ENCODE results near the gene C1orf159. TPM values are rescaled to one million over a fixed set of nuclear protein-coding genes. Genes with fewer than 3 reads are reported as not detected.
"Not testable (repeated sequence)": the region's sequence is repeated elsewhere in the genome, so short reads cannot be mapped to it uniquely, and the experiment has no call there.

C1orf159 gene
- total RNA-seq, 1 donor from 2014 or later = 9.7 TPM

DNA sequence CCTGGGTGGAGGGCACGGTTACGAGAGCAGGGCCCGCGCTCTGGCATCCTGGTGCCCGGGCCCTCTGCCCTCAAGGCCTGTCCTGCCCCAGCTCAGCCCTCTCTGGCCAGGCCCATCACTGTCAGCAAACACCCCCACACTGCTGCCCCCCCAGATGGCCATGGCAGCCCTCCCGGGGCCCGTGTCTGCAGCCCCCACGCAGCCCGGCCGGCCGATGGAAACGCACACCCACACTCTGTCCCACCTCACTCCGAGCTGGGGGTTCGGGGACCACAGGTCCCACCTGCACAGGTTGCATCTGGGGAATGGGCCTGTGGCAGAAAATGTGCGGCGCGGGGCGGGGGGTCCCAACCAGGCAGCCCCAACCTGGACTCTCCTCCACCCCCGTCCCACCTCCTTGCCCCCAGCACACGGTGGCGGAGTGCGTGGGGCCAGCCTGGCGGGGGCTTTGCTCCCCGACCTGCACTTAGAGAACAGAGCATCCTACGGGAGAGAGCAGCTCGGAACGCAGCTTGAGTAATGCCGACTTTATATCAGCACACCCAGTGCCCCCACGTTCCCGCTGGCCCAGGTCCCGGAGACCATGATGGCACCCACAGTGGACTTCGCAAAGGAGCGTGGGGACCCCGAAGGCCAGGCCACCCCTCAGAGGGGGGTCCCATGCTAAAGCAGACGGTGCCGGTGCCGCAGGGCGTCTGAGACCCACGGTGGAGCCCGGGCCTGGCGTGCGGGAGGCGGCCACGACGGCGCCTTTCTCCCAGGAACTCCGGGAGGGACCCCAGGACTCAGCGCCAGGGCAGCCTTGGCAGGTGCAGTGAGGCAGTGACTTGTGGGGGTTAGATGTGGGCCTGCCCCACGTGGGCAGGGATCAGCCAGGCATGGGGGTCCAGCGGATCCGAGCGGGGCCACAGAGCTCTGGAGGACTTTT, 34.3 kb downstream of the C1orf159 start:
- Histone ChIP-seq H3K9me3 (no peaks in the 10 kb centered on the region), H3K27ac (no peak overlapping the region), H3K4me1 (peaks cover 9% of the 10 kb centered on the region), H3K27me3 (no peaks in the 10 kb centered on the region), H3K36me3 (no peaks in the 10 kb centered on the region), H3K4me3 (no peak overlapping the region)
- DNase-seq = peak; percentile 61
- intact Hi-C loops (cut with DNase I) = no loop called here
- ATAC-seq = no peak
- TF ChIP-seq, protein P1, sequence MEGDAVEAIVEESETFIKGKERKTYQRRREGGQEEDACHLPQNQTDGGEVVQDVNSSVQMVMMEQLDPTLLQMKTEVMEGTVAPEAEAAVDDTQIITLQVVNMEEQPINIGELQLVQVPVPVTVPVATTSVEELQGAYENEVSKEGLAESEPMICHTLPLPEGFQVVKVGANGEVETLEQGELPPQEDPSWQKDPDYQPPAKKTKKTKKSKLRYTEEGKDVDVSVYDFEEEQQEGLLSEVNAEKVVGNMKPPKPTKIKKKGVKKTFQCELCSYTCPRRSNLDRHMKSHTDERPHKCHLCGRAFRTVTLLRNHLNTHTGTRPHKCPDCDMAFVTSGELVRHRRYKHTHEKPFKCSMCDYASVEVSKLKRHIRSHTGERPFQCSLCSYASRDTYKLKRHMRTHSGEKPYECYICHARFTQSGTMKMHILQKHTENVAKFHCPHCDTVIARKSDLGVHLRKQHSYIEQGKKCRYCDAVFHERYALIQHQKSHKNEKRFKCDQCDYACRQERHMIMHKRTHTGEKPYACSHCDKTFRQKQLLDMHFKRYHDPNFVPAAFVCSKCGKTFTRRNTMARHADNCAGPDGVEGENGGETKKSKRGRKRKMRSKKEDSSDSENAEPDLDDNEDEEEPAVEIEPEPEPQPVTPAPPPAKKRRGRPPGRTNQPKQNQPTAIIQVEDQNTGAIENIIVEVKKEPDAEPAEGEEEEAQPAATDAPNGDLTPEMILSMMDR (IDR thresholded peaks at IDR 0.05) = no peak

DNA sequence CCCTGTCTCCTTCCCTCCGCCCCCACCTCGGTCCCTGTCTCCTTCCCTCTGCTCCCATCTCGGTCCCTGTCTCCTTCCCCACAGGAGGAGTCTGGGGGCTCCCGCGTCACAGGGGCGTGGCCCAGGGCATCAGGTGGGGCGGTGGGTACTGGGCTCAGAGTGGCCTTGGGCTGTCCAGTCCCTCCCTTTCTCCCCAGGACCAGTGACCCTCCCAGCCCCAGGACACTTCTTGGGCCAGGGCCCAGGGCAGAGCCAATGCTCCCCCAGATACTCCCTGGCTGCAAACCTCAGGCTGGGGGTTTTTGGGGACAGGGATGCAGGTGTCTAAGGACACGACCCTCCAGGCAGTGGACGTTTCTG, 35.0 kb downstream of the C1orf159 start:
- ATAC-seq = no peak
- TF ChIP-seq, protein P1 (IDR thresholded peaks at IDR 0.05) = no peak
- intact Hi-C loops (cut with DNase I) = no loop called here

DNA sequence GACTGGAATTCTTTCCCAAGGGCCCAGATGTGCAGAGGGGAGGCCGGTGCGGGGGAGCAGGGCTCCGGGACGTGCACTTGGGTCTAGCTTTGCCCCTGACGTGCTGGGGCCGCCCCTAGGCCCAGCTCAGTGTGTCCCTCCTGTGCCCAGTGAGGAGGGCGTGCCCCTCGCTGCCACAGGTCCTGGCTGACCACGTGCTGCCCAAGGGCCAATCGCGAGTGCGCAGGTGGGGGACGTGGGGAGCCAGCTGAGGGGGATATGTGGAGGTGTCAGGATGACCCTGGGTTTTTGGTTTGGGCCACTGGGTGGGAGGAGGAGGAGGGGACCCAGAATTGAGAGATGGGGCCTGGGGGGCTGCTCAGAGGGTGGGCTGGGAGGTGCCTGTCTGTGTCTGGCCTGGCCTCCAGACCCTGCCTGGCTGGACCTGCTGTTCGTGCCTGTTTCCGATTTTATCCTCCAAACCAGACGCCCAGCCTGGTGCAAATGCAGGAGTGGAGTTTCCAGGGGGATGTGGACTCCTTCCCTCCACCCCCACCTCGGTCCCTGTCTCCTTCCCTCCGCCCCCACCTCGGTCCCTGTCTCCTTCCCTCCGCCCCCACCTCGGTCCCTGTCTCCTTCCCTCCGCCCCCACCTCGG, 35.6 kb downstream of the C1orf159 start:
- Histone ChIP-seq H3K4me1 (peaks cover 9% of the 10 kb centered on the region), H3K27ac (peak overlapping the region; percentile 70), H3K27me3 (peaks cover 2% of the 10 kb centered on the region), H3K36me3 (no peaks in the 10 kb centered on the region), H3K4me3 (peak overlapping the region; percentile 39), H3K9me3 (no peaks in the 10 kb centered on the region)
- ATAC-seq (peak; percentile 81), DNase-seq (peak; percentile 87)
- intact Hi-C loops (cut with DNase I) = no loop called here
- TF ChIP-seq, protein P1 (IDR thresholded peaks at IDR 0.05) = no peak

More for the DNA sequence above, 35.0 kb downstream of the C1orf159 start:
- no peak overlapping the region for H3K27ac ChIP-seq
- DNase-seq = peak; percentile 58
- peaks cover 9% of the 10 kb centered on the region for H3K4me1 ChIP-seq
- no peaks in the 10 kb centered on the region for H3K36me3 ChIP-seq
- no peak overlapping the region for H3K4me3 ChIP-seq
- no peaks in the 10 kb centered on the region for H3K9me3 ChIP-seq
- no peaks in the 10 kb centered on the region for H3K27me3 ChIP-seq

DNA sequence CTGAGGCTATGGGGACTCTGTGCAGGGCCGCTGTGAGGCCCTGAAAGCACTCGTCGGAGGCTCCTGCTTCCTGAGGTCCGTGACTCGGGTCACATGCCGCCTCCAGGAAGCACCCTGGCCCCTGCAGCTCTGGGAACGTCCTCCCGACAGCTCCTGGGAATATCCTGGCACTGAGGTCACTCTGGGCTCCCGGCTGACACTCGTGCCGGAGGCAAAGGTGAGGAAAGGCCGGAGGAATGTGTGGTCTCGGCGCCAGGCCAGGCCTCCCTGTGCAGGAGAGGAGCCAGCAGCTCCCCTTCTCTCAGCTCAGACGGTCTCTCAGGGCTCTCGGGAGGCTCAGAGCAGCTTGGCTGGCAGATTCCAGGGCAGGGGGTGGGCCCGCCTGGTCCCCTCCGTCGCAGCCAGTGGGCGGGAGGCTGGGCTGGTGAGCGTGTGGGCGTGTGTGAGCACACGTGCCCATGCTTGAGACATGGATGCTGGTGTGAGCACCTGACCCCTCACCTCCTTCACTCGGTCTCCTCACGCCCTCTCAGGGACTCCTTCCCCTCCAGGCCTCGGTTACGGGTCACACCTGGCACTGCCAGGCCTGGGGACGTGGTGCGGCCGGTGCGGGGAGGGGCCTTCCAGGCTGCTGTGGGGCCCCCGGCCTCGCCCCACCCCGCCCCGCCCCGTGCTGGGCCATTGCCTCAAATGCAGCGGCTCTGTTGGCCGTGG, 36.3 kb downstream of the C1orf159 start:
- TF ChIP-seq, protein P1 (IDR thresholded peaks at IDR 0.05) = no peak
- no peaks in the 10 kb centered on the region for H3K36me3 ChIP-seq
- DNase-seq (peak; percentile 91), ATAC-seq (peak; percentile 83)
- peak overlapping the region; percentile 70 for H3K27ac ChIP-seq
- peaks cover 9% of the 10 kb centered on the region for H3K4me1 ChIP-seq
- peak overlapping the region; percentile 39 for H3K4me3 ChIP-seq
- intact Hi-C loops (cut with DNase I) = no loop called here
- no peaks in the 10 kb centered on the region for H3K9me3 ChIP-seq
- peaks cover 9% of the 10 kb centered on the region for H3K27me3 ChIP-seq

DNA sequence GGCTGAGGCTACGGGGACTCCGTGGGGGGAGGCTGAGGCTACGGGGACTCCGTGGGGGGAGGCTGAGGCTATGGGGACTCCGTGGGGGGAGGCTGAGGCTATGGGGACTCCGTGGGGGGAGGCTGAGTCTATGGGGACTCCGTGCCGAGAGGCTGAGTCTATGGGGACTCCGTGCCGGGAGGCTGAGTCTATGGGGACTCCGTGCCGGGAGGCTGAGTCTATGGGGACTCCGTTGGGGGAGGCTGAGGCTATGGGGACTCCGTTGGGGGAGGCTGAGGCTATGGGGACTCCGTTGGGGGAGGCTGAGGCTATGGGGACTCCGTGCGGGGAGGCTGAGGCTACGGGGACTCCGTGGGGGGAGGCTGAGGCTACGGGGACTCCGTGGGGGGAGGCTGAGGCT, 38.5 kb downstream of the C1orf159 start:
- intact Hi-C loops (cut with DNase I); DNase-seq; H3K27ac ChIP-seq; ATAC-seq; H3K36me3 ChIP-seq; H3K4me1 ChIP-seq; H3K4me3 ChIP-seq; H3K9me3 ChIP-seq: not testable (repeated sequence)
- H3K27me3 ChIP-seq = peaks cover 12% of the 10 kb centered on the region

Measured in upper lobe of right lung (tissue), 1 donor.